GM23248 (cell line): ENCODE measurements around the gene CDH4.

Experiments
- EZH2 ChIP-seq: fragments of 200-600 bp; sonication (generic); IDR thresholded peaks from 2 replicates; pipeline ENCODE4 v1.6.1; 2018; ENCODE audit warnings: antibody characterized with exemption, mild to moderate bottlenecking; ENCODE audit not compliant: insufficient read depth, poor library complexity, severe bottlenecking
- EZH2phosphoT487 ChIP-seq: fragments of 200-600 bp; sonication (generic); IDR thresholded peaks from 2 replicates; pipeline ENCODE4 v1.6.1; 2018; ENCODE audit warnings: antibody characterized with exemption, moderate library complexity, mild to moderate bottlenecking, low read depth; ENCODE audit not compliant: insufficient read depth

GRCh38 chr20:61438285-61438684 lies 186.2 kb downstream of the CDH4 start:
- no peak for TF ChIP-seq EZH2phosphoT487
- no peak for TF ChIP-seq EZH2
